Osteocyte (in vitro differentiated cells): ENCODE results near the gene TBCD. TPM values are rescaled to one million over a fixed set of nuclear protein-coding genes. Genes with fewer than 3 reads are reported as not detected.

ENCODE experiments used
- DNase-seq: peaks from one replicate; pipeline ENCODE4 v3.0.0; 2021; ENCODE audit warnings: mixed read lengths; ENCODE audit not compliant: unreplicated experiment; ENCODE audit errors: extremely low spot score
- H3K27ac Mint-ChIP-seq: one replicate; pipeline ENCODE4 v1.8.0; 2021; ENCODE audit warnings: mild to moderate bottlenecking, mixed read lengths; ENCODE audit not compliant: unreplicated experiment
- H3K27me3 Mint-ChIP-seq: one replicate; pipeline ENCODE4 v1.8.0; 2021; ENCODE audit warnings: mixed read lengths; ENCODE audit not compliant: unreplicated experiment
- H3K36me3 Mint-ChIP-seq: one replicate; pipeline ENCODE4 v1.8.0; 2021; ENCODE audit warnings: mixed read lengths; ENCODE audit not compliant: unreplicated experiment
- H3K4me1 Mint-ChIP-seq: one replicate; pipeline ENCODE4 v1.8.0; 2021; ENCODE audit warnings: mixed read lengths; ENCODE audit not compliant: unreplicated experiment
- H3K4me3 Mint-ChIP-seq: one replicate; pipeline ENCODE4 v1.8.0; 2021; ENCODE audit warnings: mild to moderate bottlenecking, moderate library complexity, mixed read lengths; ENCODE audit not compliant: unreplicated experiment
- H3K9me3 Mint-ChIP-seq: one replicate; pipeline ENCODE4 v1.8.0; 2021; ENCODE audit warnings: mixed read lengths; ENCODE audit not compliant: unreplicated experiment
- CTCF ChIP-seq: fragments of 200-600 bp; sonication (generic); IDR thresholded peaks from 2 replicates; pipeline ENCODE4 v1.5.0; 2021; ENCODE audit warnings: antibody characterized with exemption, mild to moderate bottlenecking, moderate library complexity
- total RNA-seq: library from RNA; stranded (reverse); gene quantifications from 2 replicates; pipeline ENCODE4 v1.2.1, GENCODE V29; 2021

The TBCD gene
- total RNA-seq, 1 donor from 2014 or later: 74.0 TPM

DNA sequence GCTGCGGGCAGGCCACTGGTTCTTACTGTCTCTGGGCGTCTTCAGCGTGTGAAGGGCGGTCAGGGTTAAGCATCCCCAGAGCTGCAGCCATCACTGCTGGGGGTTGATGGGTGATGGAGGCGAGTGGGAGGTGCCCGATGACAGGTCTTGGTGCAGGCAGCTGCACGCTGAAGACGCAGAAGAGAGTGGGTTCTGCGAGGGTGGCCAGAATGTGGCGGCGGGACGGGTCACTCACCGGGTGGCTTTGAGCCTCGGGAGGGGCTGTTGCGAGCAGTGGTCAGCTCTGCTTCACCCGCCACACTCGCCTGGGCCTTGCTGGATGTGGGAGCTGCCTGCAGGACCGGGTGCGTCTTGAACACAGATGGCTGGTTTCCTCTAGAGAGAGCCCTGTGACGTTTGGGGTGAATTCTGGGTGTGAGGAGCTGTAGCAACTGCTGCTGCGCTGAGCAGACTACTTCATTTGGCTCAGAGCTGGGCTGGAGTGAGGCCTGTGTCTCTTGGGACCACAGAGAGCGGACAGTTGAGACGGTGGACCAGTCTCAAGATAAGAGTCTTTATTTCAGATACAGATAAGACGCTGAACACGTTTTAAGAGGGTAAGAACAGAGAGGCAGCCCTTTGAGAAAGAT, 132.6 kb downstream of the TBCD start:
- Mint-ChIP-seq H3K27ac (no peak overlapping the region), H3K4me3 (no peak overlapping the region)
- no peak for TF ChIP-seq CTCF

DNA sequence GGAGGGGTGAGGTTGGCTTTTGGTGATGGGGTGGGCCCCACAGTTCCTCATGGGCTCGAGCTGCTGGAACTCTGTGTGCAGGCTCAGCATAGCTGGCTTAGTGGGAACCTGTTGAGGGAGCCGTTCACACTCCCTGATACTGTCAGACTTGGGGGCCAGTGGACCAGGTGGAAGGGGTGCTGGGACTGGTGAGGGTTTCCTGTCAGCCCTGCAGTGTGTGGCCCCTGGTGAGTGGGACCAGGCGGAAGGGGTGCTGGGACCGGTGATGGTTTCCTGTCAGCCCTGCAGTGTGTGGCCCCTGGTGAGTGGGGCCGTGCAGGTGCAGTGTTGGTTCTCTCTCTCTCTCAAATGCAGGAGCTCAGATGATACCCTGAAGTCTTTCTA, 133.1 kb downstream of the TBCD start:
- Mint-ChIP-seq H3K36me3 (peaks cover 4% of the 10 kb centered on the region), H3K4me1 (peaks cover 42% of the 10 kb centered on the region), H3K4me3 (no peak overlapping the region), H3K9me3 (no peaks in the 10 kb centered on the region), H3K27me3 (no peaks in the 10 kb centered on the region), H3K27ac (no peak overlapping the region)
- no peak for DNase-seq
- no peak for TF ChIP-seq CTCF

More for the DNA sequence above, 132.6 kb downstream of the TBCD start:
- H3K9me3 Mint-ChIP-seq: no peaks in the 10 kb centered on the region
- H3K27me3 Mint-ChIP-seq: no peaks in the 10 kb centered on the region
- DNase-seq: no peak
- peaks cover 6% of the 10 kb centered on the region for H3K36me3 Mint-ChIP-seq
- peaks cover 42% of the 10 kb centered on the region for H3K4me1 Mint-ChIP-seq

DNA sequence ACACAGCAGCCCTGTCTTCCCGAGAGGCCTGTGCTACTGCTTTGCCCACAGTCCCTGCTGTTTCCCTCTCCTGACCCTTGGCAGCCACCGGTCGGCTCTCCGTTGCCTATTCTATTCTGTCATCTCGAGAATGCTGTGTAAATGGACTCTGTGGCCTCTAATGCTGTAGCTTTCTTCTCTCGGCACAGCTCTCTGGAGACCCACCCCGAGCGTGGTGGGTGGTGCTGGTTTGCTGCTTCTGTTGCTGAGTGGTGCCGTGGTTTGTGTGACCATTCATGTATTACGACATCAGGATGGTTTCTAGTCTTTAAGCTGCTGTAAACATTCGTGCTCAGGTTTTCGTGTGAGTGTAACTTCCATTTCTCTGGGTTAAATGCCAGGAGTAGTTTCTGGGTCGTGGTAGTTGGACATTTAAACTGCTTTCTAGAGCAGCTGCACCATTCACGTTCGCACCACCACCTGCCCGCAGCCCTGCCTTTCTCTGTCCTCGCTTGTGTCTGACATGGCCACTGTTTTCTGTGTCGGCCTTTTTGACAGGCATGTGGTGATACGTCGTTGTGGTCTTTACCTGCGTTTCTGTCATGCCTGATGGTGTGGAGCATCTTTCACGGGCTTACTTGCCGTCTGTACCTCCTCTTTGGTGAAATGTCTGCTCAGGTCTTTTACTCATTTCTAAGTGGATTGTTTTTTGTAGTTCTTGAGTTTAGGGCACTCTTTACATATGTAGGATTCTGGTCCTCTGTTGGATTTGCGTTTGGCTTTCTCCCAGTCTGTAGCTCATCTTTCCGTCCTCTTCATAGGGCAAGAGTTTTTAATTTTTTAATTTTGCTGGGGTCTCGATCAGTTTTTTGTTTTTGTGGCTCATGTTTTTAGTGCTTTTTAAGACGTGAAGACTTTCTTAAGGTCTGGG, 135.6 kb downstream of the TBCD start:
- Mint-ChIP-seq H3K36me3 (peaks cover 2% of the 10 kb centered on the region), H3K9me3 (no peaks in the 10 kb centered on the region), H3K27ac (no peak overlapping the region), H3K4me3 (no peak overlapping the region), H3K4me1 (peaks cover 25% of the 10 kb centered on the region), H3K27me3 (no peaks in the 10 kb centered on the region)
- TF ChIP-seq CTCF: no peak
- no peak for DNase-seq

- Mint-ChIP-seq H3K4me1 (peaks cover 32% of the 10 kb centered on the region), H3K36me3 (peaks cover 2% of the 10 kb centered on the region), H3K27ac (no peak overlapping the region), H3K4me3 (no peak overlapping the region), H3K27me3 (no peaks in the 10 kb centered on the region), H3K9me3 (no peaks in the 10 kb centered on the region)
- TF ChIP-seq CTCF: no peak
- DNase-seq: no peak
Observed at GRCh38 chr17:82888583-82889495, 137.0 kb downstream of the TBCD start.
